ENCODE measurements around the gene C14orf132.

Gene C14orf132

DNA sequence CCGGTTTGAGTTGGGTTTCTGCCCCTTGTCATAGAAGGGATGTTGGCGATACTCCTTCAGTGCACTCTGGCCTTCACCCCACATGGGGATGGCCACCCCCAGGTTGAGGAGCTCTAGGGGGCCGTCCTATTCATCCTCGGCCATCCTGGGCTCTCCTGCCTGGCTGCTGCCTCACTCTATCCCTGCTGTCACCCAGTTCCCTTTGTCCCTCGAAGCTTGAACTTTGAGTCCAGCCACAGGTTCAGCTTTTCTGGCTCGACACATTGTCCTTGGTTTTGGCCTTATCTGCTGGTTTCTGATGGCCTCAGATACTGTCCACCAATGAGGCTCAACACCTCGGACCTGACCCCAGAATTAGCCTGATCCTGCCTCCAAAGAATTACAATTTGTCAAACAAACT, 58.6 kb downstream of the C14orf132 start:
- DNase-seq (ENCODE audit: low spot score) (no peak), FAIRE-seq (no peak)

DNA sequence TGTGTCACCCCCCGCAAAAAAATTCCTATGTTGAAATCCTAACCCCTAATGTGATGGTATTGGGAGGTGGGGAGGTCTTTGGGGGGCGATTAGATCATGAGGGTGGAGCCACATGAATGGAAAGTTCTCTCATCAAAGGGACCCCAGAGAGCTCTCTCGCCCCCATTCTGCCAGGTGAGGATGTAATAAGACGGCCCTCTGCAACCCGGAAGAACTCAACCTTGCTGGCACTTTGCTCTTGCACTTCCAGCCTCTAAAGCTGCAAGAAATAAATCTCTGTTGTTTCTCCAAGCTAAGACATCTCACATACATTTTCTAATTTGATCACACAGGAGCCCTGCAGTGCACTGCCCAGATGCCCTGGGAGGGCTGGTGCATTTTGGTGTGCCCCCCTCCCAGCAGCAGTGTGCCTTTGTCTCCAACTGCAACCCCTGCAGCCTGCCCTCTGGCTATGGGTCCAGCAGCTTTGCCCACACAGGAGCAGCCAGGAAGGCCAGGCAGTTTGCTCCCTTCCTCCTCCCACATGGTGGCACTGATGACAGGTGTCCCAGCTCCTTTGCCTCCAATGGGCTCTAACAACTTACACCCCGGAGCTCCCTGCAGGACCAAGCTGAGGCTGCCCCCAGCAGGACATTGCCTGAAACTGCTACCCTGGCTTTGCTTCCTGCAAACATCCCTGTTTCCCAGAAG, 59.3 kb downstream of the C14orf132 start:
- DNase-seq (ENCODE audit: low spot score) (peak; percentile 26), FAIRE-seq (no peak)

DNA sequence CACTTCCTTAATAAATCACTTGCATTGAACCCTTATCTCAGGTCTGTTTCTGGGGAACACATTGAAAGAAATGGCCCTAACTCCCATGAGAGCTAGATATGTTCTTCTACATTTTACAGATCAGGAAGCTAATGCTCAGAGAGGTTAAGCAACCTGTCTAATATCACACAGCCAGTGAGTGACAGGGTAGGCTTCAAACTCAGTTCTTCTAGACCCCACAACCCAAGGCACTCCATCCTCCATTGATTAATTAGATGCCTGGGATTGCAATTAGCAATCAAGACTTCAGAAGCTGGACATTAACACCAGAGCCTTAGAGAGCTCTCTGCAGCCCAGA, 59.8 kb downstream of the C14orf132 start:
- DNase-seq (ENCODE audit: low spot score), result no peak
- FAIRE-seq, result no peak

DNA sequence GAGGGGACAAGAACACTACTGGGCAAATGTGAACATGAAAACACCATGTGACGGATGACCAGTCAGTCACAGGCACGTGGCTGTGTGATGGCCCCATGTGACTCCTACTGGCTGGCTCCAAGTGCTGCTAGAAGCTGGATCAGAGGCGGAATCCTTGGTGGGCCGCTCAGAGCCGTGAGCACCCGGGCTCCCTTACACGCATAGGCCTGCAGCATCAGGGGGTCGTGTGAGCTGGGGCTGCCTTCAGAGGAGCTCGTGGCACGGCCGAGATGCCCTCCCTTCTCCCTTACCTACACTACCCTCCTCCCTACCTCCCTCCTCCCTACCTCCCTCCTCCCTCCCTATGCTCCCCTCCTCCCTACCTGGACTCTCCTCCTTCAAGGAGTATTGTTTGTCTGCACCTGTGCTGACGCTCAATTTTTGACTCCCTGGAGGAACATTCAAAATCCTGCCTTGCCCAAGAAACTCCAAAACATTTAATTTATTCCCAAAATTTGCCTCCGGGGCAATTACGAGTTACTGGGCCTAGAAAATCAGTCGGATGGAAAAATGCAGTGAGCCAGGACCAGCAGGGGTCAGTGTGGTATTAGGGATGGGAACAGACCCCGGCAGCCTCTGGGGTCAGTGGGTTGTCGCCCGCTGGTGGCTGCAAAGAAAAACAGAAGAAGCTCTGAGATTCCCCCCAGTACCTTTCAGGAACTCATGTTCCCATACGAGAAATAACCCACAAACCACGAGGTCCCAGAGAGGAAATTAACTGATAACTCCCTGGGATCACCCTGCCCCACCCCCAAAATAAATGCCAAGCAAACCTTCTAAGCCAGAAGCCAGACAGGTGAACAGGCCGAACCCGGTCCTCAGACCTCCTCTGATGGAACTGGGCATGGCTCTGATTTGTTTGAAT, 61.3 kb downstream of the C14orf132 start:
- DNase-seq (ENCODE audit: low spot score) (peak; percentile 67), FAIRE-seq (no peak)

DNA sequence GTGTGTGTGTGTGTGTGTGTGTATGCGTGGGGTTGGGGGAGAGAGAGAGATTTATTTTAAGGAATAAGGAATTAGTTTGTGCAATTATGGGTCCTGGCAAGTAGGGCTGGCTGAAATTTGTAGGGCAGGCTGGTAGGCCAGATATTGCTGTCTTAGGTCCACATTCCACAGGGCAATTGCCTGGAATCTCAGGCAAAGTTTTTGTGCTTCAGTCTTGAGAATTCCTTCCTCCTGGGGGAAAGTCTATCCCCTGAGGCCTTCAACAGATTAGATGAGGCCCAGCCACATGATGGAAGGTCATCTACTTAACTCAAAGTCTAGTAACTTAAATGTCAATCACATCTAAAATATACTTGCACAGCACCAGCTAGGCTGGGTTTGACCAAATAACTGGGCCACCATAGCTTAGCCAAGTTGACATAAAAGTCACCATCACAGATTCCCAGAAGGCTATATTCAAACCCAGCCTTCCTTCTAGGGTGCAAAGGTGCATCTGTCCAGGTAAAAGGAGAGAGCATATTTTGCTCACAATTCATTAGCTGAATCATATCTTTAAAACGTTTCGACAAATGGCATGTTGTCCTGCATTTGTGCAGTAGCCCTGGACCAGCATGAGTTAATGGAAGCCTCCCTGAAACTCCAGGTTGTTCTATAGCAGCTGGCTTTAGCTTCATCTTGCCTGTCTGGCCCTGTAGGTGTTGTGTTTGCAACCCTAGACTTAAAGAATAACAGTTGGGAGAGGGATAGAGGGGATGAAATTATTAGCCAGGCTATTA, 63.1 kb downstream of the C14orf132 start:
- DNase-seq (ENCODE audit: low spot score) (no peak), FAIRE-seq (no peak)

DNA sequence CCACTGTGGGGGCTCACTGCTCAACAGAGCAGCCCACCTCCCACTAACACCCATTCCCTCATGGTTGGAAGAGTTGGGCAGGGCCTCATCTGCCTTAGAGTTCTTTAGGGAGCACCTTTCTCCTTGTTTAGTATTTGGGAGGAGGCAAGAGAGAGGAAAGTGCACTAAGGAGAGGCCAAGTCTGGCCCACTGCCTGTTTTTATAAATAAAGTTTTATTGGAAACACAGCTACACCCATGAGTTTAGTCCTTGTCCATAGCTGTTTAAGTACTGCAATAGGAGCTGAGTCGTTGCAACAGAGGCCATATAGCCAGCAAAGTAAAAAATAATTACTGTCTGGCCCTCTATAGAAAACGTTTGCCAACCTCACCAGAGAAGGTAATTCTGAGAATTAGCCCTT, 63.9 kb downstream of the C14orf132 start:
- FAIRE-seq (no peak), DNase-seq (ENCODE audit: low spot score) (no peak)

DNA sequence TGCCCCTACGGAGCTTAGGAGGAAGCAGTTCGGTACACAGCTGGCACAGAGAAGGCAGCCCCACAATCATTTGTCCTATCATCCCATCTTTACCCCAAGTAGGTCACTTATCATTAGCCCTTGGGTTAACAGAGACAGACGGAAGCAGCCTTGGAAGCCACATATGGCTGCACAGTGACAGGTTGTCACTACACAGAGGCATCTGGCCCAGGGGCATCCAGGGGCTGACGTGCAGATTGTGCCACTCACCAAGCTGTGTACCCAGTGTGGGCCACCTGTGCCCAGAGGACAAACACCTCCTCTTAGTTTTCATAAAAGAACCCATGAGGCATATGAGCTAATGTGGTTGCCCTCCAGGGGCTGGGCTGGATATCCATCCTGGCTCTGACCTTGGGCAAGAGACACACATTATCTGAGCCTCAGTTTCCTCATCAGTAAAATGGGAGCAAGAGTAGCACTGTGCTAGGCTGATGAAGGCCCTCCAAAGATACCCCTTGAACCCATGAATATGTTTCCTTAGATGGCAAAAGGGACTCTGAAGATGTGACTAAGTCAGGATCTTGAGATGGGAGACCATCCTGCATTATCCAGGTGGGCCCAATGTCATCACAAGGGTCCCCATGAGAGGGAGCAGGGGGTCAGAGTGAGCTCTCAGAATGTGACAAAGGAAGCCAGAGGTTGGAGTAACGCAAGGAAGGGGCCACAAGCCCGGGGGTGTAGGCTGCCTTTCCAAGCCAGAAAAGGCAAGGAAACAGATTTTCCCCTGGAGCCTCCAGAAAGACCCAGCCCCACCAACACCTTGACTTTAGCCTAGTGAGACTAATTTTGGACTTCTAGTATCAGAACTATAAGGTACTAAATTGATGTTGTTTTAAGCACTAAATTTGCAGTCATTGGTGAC, 64.6 kb downstream of the C14orf132 start:
- DNase-seq (ENCODE audit: low spot score), result no peak

DNA sequence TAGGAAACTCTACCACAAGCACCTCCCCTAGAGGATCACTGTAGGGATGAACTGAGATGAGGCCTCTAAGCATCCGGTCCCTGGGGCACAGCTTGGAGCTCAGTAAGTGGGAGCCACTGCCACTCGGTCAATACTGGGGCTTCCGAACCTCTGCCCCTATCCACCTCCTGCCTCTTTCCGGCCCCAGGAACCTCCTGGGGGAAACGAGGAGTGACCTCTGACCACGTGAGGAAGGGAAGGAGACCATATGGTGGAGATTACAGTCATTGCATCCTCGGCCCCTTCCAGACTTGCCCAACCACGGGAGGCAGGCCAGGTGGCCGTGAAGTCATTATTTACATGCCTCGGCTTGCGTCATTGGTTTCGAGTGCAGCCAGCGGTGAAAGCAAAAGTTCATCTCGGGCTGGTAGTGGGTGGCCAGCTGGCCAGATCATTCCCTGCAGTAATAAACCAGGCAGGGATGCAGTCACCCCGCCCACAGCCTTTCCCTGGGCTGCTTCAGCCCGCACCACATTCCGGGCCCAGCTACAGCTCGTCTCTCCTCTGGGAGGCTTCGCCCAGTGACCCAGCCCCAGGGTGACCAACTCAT, 65.4 kb downstream of the C14orf132 start:
- FAIRE-seq (no peak), DNase-seq (ENCODE audit: low spot score) (peak; percentile 55)

More for the DNA sequence above, 64.6 kb downstream of the C14orf132 start:
- no peak for FAIRE-seq

DNA sequence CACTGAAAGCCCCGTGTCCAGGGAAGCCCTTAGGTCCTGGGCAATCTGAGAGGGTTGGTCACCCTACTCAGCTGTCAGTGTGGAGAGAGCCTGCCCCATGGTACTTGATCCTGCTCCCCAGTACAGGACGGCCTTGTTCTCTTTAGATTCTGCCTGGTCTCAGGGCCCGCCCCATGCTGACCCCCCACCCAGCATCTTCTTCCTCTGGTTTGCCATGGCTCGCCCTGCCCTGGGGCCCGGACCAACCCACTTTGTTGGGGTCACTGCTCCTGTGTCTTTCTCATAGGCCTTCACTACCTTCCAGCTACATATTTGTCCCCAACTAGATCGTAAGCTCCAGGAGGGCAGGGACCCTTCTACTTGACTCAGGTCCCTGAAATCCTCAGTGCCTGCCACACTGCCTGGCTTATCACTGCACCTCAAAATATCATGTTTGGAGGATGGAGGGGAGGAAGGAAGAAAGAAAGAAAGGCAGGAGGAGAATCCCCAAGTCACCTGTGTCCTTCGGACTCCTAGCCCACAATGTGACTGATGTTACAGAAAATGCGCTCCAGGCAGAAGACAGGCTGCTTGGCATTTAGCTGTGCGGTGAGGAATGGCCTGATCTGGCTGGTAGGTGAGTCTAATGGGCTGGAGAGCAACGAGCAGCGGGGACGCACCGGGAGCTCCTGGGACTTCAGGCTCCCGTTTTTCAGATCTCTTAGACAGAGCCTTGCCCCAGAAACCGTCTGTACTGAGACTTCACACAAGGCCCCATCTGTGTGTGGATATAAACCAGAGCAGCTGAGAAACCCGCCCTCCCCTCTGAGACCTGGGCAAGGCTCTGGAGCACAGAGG, 66.1 kb downstream of the C14orf132 start:
- DNase-seq (ENCODE audit: low spot score) (no peak), FAIRE-seq (no peak)

DNA sequence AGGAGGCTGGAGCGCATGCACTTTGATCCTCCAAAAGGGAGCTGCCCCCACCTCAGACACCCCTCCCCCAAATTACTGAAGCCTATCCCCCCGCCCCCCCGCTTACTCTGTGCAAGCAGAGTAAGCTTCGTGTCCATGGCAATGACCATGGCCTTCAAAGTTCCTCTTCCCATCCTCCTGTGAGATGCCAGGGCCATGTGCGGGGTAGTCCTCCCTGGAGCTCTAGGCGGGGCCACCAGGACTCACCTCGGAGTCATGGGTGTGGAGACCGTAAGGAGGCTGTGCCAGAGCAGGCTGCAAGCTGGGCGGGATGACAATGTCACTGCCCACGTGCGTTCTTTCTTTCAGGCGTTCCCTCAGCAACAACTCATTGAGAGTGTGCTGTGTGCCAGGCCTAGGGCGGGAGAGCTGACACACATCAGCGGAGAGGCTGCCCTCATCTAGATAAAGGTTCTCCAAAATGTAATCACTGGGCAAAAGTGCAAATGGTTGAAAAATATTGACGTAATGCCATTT, 66.8 kb downstream of the C14orf132 start:
- DNase-seq (ENCODE audit: low spot score), result no peak
- FAIRE-seq, result no peak

DNA sequence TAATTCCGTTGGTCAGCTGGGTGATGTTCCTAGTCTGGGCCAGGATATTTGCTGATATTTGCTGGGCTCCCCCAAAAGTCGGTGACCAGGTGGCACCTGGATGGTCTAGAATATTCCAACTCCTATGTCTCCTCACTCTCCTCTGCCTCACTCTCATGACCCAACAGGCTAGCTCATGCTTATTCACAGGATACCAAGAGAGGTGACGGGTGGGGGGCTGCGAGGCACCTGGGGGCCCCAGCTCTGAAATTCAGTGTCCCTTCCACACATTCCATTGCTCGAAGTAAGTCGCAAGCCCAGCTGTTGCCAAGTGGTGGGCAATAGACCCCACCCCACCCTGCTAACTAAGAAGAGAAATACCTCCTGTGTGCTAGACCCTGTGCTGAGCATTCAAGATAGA, 67.7 kb downstream of the C14orf132 start:
- FAIRE-seq (no peak), DNase-seq (ENCODE audit: low spot score) (no peak)

DNA sequence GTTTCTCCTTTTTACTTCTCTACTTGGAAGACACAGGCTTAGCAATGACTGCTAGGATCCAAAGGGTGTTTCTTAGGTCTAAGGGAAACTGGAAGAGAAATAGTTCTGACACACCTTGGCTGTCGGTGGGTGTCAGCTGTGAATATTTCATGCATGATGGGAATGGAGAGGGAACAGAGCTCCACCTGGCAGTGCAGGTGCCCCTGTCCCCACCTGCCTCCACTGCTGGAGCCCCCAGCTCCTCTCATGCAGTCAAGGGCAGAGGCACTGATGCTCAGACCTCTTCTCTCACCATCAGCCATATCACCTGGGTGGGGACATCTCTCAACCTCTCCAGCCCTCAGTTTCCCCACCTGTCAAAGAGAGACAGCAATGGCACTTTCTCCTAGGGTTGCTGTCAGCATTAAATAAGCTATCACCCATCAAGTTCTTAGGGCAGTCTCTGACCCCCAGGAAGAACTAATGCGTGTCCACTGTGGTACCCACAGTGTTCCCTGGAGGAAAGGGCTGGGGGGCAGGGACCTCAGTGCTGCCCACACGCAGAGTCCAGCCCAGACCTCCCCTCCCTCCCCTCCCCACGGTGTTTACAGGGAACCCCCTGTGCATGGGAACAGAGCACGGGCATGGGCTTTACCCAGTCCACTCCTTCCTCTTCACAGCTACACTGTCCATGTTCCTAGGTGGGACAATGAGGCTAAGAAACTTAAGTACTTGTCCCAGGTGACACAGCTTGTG, 69.1 kb downstream of the C14orf132 start:
- FAIRE-seq (no peak), DNase-seq (ENCODE audit: low spot score) (no peak)

DNA sequence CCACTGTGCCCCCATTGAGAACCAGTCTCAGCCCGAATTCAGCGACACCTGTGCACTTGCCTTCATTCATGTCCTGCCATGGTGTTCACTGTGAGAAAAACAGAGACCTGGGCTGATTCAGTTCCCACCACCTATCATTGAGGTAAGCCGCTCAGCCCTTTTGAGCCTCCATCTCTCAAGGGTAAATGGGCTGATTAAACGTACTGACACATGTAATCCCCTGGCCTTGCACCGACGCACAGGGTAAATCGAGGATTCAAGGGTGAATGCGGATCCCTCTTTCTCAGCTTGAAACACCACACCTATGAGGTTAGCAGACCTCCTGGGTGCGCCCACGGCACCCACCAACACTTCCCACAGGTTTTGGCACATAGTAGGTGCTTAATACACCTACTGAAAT, 69.7 kb downstream of the C14orf132 start:
- no peak for FAIRE-seq

DNA sequence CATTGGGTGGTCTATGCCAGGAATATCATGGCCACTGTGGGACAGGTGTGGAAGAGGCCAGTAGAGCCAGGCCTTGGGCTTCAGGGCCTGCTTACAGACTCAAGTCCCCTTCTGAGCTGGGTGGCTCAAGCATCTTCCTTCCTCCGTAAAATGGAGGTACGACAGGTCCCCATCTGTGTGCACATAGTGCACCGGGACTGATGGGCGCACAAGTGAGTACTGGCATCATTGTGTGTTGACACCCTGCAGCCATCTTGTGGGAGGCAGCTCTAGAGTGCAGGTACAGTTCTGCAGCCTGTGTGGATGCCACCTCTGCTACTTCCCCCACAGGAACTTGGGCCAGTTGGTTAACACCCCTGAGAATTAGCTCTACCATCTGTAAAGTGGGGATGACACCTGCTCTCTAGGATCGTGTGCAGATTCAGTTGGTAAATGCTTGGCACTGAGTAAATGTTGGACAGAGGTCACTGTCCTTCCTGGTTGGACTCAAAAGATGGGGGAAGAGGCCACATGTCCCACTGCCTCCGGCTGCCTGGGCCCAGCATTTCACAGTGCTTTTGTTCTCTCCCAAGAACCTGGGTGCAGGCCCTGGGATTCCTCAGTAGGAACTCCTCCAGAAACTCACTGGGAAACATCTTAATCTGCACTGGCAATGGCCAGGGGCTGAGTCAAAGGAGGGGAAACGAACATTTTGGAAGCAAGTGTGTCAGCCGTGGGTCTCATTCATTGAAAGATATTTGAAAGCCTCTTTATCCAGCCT, 70.6 kb downstream of the C14orf132 start:
- DNase-seq (ENCODE audit: low spot score) (no peak), FAIRE-seq (no peak)

More for the DNA sequence above, 69.7 kb downstream of the C14orf132 start:
- DNase-seq (ENCODE audit: low spot score), result no peak

DNA sequence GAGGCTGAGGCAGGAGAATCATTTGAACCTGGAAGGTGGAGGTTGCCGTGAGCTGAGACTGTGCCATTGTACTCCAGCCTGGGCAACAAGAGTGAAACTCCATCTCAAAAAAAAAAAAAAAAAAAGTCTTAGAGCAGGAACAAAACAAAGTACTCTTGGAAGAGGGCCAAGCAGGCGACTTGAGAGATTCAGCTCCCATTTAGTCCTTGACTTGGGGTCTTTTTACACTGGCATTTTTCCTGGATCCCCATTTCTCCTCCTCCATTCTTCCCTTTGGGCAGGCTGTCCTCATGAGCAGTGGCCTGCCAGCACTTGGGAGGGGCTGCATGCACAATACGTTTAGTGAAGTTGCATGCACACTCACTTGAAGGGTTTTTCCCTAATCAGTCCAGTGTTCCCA, 72.9 kb downstream of the C14orf132 start:
- FAIRE-seq (no peak), DNase-seq (ENCODE audit: low spot score) (no peak)

DNA sequence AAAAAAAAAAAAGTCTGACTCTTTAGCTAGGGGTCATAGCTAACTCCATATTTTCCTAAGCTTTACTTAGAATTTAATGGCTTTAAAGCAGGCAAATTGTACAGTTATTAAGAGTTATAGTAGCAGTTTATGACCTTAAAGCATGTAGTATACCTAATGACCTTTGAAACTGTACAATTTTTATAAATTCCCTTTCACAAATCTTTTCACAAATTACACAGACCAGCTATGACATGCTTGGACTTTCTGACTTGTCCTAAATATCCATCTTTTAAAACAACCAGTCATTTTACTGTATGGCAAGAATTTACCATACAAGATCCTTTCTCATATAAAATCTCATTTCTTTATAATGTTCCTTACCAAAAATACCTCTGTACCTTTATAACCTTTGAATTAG, 74.8 kb downstream of the C14orf132 start:
- FAIRE-seq, result no peak
- no peak for DNase-seq (ENCODE audit: low spot score)

DNA sequence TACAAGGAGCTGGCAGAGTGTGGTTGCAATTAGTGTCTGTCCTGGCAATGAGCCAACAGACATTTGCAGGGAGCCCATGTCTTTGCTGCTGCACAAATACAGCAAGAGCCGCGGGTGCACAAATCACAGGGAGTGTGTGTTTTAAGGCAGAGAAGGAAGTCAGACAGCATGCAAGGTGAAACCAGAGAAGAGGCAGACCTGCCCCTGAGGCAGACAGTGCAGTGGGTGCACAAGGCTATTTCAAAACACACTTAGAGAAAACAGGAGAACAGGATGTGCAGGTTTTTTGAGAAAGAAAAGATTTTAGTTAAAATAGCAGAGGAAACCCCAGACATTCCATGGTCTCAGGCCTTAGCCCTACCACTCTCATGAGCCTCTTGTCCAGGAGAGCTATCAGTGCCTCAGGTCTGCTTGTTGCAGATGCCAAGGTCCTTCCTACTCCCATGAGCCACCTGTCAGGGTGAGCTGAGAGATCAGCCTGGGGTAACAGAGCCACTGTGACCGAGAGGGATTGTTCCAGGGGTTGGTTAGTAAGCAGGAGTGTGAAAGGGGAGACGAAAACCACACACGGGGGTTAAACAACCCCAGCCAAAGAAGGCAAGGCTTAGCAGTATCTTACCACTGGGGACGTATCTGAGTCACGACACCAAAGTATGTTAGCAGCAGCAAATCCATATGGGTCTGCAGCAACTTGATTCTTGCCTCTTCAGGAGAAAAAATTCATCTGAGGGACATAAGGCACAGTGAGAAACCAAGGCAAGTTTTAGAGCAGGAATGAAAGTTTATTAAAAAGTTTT, 78.1 kb downstream of the C14orf132 start:
- DNase-seq (ENCODE audit: low spot score), result no peak
- no peak for FAIRE-seq

All from urothelium cell line (cell line).